SK-N-DZ (cell line): ENCODE results near the gene SLC25A12.

Experiments used
- small RNA-seq, 2 experiments: library from RNA; depleted of rRNA; stranded (forward); fragments of <200 nt; gene quantifications; one replicate each; pipeline ENCODE3, GENCODE V24; 2014

SLC25A12 gene

Small RNAs within 50 kb of the gene (small RNA-seq; reads per million reads assigned to genes)
- 0 reads per million in 2 experiments for gene RNU6-182P
